Gastrocnemius medialis (tissue), 4 donors: ENCODE data around the gene COL11A2.

ENCODE experiments used
- CTCF ChIP-seq, 5 experiments: fragments of 450-650 bp in 3 of 5; fragments of 200-600 bp in 2 of 5; sonication (generic) in 2 of 5; IDR thresholded peaks in 4 of 5; conservative IDR thresholded peaks in 1 of 5; 1 replicate in 4 of 5; 2 replicates in 1 of 5; pipeline ENCODE4 v1.5.1; 2016 to 2019; ENCODE audit warnings: antibody characterized with exemption in 5 of 5, mild to moderate bottlenecking in 3 of 5, moderate library complexity in 3 of 5
- POLR2A ChIP-seq, 2 donors: fragments of 450-650 bp; IDR thresholded peaks; one replicate each; pipeline ENCODE4 v1.6.1; 2017; ENCODE audit warnings: antibody characterized with exemption in 2 of 2, mild to moderate bottlenecking in 2 of 2, moderate library complexity in 2 of 2

GRCh38 chr6:33216117-33216649 lies 23.9 kb upstream of the COL11A2 start:
- TF ChIP-seq CTCF (IDR thresholded peaks at IDR 0.05 in 4 of 5, conservative IDR thresholded peaks at IDR 0.05 in 1 of 5) (no peak), POLR2A (IDR thresholded peaks at IDR 0.05) (no peak)
